ENCODE results near the gene CYP27A1.
"Not testable (repeated sequence)": the region's sequence is repeated elsewhere in the genome, so short reads cannot be mapped to it uniquely, and the experiment has no call there.

CYP27A1 gene

GRCh38 chr2:218781691-218782527, at the start of gene CYP27A1:
Gene CYP27A1, plus strand, starts transcription at chr2:218782147. Its CDS starts 36 bp downstream, at chr2:218782183.
- DNase-seq = no peak

- DNase-seq = no peak
Measured at GRCh38 chr2:218732761-218733158, 49.2 kb upstream of the CYP27A1 start.

- DNase-seq = no peak
Measured at GRCh38 chr2:218733171-218734021, 48.6 kb upstream of the CYP27A1 start.

- DNase-seq = no peak
Measured at GRCh38 chr2:218734190-218734975, 47.6 kb upstream of the CYP27A1 start.

- no peak for DNase-seq
Measured at GRCh38 chr2:218736531-218736930, 45.4 kb upstream of the CYP27A1 start.

GRCh38 chr2:218743068-218743467, 38.9 kb upstream of the CYP27A1 start:
- DNase-seq = no peak

- no peak for DNase-seq
Measured at GRCh38 chr2:218744615-218745014, 37.3 kb upstream of the CYP27A1 start.

GRCh38 chr2:218745160-218745558, 36.8 kb upstream of the CYP27A1 start:
- no peak for DNase-seq

- DNase-seq = no peak
Measured at GRCh38 chr2:218745559-218746469, 36.1 kb upstream of the CYP27A1 start.

GRCh38 chr2:218746470-218746795, 35.5 kb upstream of the CYP27A1 start:
- no peak for DNase-seq

GRCh38 chr2:218746960-218747359, 35.0 kb upstream of the CYP27A1 start:
- no peak for DNase-seq

- no peak for DNase-seq
Measured at GRCh38 chr2:218748741-218749441, 33.1 kb upstream of the CYP27A1 start.

GRCh38 chr2:218754201-218754600, 27.7 kb upstream of the CYP27A1 start:
- no peak for DNase-seq

- DNase-seq = no peak
Measured at GRCh38 chr2:218754781-218755180, 27.2 kb upstream of the CYP27A1 start.

GRCh38 chr2:218755198-218755566, 26.8 kb upstream of the CYP27A1 start:
- no peak for DNase-seq

GRCh38 chr2:218755567-218756404, 26.2 kb upstream of the CYP27A1 start:
- no peak for DNase-seq

- no peak for DNase-seq
Measured at GRCh38 chr2:218756599-218757377, 25.2 kb upstream of the CYP27A1 start.

GRCh38 chr2:218761795-218762194, 20.2 kb upstream of the CYP27A1 start:
- DNase-seq = no peak

- not testable (repeated sequence) for DNase-seq
Measured at GRCh38 chr2:218772759-218773158, 9.2 kb upstream of the CYP27A1 start.

GRCh38 chr2:218773881-218774280, 8.1 kb upstream of the CYP27A1 start:
- no peak for DNase-seq
